GM19099 (cell line): Measurements from ENCODE around the gene FMC1.

Experiments used
- POLR2A ChIP-seq: IDR thresholded peaks from 3 replicates; pipeline ENCODE4 v1.6.1; 2011; ENCODE audit warnings: low read depth; ENCODE audit not compliant: insufficient read length; ENCODE audit errors: extremely low read depth

The FMC1 gene

DNA sequence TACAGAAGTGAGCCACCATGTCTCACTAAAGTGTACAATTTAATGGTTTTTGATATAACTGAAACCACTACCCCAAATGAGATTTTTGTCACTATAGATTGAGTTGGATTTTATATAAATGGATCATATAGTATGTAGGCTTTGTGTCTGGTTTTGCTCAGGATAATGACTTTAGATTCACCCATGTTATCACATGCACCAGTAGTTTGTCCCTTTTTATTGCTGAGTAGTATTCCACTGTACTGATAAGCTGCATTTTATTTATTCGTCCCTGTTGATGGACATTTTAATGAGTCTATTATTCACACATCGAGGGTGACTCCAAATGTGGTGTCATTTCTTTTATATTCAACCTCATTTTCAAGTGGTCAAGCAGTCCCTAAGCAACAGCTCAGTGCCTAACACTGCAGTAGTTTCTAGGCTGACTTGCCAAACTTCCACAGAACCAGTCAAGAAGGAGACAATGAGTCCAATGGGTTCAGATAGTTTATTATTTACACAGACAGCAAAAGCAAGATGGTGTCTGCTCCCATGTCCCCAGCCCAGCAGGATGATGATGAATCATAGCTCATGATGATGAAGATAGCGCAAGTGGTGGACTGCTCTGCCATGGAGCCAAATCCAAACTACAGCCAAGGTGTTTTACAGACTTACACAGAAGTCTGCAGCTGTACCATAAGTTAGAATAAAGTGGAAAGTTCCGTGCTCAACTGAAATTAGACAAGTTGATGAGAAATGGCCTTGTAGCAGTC, 6.6 kb upstream of the FMC1 start:
- TF ChIP-seq POLR2A = no peak

DNA sequence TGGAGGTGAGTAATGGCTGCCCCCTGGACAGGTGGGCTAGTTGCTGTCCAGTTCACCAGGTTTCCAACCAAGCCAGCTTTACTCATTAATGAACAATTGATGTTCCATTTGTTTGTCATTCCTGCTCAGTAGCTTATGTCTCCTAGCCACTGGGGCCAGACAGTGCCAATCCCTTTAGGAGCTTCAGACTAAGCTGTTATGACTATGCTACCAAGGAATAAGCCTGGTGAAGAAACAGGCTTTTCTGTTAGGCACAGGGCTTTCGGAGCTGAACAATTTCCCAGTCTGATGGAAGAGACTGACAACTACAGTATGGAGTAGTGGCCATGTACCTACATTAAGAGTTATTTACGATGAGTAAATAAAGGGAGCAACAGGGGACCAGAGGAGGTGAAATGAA, 2.1 kb upstream of the FMC1 start:
- no peak for TF ChIP-seq POLR2A

DNA sequence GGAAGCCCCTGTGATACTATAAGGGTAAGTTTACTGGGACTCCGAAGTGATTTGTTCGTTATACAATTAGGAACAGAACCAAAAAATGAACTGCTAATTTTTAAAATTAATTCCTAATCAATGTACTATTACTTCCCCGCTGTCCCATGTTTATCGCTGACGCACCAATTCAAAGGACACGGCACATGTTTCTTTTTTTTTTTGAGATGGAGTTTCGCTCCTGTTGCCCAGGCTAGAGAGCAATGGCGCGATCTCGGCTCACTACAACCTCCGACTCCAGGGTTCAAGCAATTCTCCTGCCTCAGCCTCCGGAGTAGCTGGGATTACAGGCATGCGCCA, 1.5 kb upstream of the FMC1 start:
- TF ChIP-seq POLR2A = no peak

DNA sequence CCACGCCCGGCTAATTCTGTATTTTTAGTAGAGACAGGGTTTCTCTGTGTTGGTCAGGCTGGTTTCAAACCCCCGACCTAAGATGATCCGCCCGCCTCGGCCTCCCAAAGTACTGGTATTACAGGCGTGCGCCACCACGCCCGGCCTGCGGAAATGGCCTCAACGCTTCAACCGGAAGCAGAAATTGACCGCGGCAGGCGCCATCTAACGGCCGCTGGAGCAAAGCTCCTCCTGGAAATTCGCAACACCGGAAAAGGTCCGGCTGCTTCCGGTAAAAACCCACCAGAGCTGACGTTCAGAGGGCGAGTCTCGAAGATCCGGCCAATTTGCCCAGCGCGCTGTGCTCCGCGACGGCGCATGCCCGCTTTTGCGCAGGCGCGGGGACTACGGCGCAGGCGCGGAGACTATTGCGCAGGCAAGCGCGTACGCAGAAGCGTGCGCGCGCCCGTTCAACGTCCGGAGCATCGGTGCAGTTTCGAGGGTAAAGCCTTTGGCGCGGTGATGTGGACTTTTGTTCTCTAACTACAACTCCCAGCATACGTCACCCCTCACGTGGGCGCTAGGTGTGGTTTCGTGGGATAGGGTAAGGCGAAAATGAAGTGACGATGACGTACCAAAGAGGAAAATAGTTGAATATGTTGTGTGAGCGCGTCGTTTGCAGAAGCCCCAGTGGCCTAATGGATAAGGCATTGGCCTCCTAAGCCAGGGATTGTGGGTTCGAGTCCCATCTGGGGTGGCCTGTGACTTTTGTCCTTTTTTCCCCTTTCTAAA, 915 bp upstream of the FMC1 start:
- TF ChIP-seq POLR2A = no peak

DNA sequence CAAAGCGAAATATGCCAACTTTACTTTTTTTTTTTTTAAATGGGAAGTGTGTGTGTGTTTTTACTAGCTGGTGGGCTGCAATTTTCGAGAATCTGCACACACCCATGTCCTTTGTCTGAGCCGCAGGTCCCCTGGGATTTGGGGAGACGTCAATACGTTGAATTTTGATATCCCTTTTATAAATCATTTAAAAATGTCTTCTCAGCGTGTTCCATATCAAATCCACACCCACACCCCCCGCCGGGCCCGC, 404 bp upstream of the FMC1 start:
- no peak for TF ChIP-seq POLR2A

DNA sequence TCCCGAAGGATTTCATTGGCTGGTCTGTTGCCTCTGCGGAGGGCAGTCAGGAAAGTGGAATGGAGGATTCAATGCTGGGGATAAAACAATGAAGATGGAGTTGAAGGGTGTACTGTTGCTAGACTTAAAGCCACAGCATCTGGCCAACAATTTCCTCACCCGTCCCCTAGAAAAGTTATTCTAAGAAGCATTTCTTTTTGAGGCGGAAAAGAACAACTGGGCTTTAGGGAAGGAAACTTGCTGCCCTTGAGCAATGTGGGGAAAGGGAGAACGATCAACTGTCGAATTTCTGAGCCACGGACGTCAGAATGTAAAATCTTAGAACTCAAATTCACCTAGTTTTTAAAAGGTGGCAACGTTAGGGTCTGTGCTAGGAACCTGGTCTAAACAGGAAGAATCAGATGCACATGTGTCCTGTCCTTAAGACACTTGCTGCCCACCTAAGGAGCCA, 664 bp downstream of the FMC1 start:
- TF ChIP-seq POLR2A = no peak

DNA sequence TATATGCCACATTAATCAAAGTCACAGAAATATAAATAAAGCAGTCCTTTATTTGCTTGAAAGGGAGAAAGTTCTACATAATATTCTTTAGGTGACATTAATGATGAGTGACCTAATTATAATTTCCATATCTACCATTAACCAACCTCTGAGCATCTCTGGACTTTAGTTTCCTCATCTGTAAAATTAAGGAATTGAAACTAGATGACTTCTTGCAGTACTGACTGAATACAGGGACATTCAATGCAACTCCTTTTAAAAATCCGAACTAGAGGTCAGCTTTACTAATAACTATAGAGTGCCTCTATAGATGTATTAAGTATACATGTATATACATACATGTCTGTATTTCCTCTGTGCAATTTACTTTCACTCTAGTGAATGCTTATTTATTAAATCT, 3.9 kb downstream of the FMC1 start:
- TF ChIP-seq POLR2A = no peak

DNA sequence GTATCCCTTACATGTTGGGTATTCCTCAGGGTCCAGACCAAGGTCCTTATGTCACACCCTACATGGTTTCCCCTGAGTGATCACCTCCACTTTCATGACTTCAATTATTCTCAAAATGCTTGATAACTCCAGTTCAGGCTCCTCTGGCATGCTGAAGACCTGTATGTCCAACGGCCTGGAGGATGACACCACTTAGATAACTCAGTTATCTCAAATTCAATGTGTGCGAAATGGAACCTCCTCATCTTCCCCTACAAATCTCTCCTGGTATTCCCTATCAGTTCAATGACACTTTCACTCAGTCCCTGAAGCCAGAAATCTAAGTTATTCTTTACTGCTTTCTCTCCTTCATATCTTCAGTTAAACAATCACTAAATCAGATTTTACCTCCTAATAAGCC, 9.9 kb downstream of the FMC1 start:
- TF ChIP-seq POLR2A = no peak

DNA sequence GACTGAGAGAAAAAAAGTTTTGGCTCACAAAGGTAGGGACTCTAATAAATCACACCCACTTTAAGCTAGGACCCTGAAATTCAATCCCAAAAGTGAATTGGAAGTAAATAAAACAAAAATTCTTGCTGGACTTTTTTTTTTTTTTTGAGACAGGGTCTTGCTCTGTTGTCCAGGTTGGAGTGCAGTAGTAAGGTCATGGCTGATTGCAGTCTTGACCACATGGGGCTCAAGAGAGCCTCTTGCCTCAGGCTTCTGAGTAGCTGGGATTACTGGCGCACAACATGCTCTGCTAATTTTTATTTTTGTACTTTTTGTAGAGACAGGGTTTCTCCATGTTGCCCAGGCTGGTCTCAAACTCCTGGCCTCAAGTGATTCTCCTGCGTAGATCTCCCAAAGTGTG, 13.6 kb downstream of the FMC1 start:
- no peak for TF ChIP-seq POLR2A

DNA sequence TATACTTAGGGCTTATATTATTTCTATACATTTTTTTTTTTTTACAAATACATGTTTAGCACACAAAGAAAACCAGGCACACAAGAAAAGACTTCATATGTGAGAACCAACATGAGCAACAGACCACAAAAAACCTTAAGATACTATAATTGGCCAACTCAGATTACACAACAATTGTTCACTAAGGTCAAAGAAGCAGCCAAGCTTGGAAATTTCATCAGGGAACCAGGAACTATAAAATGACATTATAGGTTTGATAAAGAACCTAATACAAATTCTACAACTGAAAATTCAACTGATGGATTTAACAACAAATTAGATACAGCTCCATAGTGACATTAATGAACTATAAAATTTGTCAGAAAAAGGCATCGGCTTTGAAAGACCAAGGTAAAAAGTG, 14.2 kb downstream of the FMC1 start:
- no peak for TF ChIP-seq POLR2A

DNA sequence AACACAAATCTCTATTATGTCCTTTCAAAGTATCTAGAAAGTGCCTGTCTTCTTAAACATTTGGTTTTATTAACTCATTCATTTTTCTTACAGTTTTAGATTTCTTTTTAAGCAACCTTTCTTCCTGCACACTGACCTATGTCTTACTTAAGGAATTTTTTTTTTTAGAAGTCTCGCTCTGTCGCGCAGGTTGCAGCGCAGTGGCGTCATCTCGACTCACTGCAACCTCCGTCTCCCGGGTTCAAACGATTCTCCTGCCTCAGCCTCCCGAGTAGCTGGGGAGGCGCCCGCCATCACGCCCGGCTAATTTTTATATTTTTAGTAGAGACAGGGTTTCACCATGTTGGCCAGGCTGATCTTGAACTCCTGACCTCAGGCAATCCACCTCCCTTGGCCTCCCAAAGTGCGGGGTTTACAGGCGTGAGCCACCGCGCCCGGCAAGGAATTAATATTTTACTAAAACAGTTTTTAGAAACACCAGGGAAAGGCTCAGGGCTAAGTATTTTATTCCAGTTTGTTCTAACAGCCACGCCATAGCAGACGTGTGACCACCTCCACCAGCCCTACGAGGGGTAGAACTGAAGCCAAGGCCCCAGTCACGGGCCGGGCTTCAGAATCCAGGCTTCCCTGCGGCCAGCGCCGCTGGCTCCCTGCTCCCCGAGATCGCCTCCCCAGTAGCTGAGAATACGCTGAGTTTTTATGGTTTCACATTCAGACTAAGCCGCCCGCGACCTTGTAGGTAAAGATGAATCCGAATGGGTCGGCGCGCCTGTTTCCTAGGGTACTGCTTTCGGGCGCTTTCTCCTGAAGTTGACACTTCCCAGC, 17.6 kb downstream of the FMC1 start:
- no peak for TF ChIP-seq POLR2A

DNA sequence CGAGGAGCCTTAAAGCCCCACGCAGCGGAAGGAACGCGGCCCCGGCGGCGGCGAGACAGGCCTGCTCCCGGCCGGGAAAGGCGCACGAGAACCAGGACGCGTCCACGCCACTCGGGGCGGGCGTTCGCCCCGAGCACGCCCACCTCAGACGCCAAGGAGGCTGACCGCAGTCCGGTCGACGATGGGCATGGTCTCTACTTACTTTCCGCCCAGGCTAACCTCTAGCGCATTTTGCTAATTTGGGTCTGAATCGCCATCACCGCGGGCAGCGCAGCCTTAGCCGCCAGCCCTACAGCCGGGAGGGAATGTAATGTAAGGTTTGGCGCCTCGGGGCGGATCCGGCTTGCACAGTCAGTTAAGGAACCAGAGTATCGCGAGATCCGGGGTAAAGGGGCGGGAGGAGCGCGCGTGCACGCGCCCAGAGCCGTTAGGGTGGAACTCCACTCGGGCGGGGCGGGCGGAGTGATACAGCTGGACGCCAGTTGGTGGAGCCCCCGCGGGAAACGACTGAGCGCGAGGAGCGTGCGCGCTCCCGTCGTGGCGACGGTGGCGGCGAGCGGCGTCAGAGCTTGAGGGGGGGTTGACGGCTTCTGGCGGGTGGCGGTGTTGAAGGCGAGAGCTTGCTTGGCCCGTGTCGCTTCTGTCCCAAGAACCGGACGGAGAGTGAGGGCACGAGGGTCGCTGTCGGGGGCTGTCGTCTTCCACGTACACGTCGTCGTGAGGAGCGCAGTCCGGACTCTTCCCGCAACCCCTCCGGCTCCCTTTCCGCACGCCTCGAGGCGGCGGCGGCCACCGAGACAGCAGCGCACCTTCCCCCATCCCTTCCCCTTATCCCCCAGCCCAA, 18.5 kb downstream of the FMC1 start, which contains the start of gene LUC7L2:
LUC7L2 (plus strand) TSS at position 529 of the 844 bp plus-strand sequence. CDS start 368 bp downstream, outside the sequence.
- peak; percentile 98 for TF ChIP-seq POLR2A

DNA sequence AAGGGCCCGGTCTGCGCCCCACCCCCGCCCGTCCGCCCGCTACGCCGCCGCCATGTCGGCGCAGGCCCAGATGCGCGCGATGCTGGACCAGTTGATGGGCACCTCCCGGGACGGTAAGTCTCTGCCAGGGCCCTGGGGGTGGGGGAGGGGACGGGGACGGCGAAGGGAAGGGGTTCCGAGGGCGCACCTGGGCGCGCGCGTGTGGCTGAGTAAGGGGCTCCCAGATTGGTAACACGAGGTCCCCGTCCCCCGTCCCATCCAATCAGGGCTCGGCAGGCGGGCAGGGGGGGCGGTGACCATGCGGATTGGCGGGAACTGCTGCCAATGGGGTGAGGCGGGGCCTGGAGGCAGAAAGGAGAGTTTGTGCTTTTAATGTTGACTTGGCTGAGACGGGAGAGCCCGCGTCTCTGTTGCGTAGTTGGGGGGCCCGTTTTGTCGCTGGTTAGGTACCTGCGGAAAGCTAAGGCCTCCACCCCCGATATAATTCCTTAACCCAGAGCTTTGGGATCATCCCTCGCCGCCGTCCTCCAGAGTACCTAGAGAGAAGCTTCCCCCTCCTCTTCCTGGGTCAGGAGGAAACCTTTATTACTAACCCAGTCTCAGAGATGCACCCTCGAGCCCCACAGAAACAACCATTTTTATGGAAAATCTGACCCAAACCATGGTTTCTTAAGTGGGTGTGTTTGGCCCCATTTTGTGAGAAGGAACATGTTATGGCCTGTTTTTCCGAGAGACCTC, 19.2 kb downstream of the FMC1 start:
- TF ChIP-seq POLR2A = peak; percentile 41

DNA sequence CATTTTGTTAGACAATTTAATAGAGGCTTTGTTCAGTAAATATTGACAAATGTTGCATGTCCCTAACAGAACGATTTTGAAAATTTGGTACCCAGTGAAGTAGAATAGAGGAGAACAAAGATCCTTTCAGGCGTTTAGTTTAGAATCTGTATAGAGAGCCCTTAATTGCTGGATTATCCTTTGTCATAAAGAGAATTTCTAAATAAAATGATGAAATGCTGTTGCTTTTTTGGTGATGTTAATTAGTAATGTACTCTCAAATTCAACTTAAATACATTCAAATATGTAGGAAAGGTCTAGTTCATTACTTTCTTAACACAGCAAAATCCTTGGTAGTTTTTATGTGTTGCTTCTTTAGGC, 19.8 kb downstream of the FMC1 start:
- no peak for TF ChIP-seq POLR2A
